GM12878 (cell line): Measurements from ENCODE around the gene MSI2. TPM values are rescaled to one million over a fixed set of nuclear protein-coding genes. Genes with fewer than 3 reads are reported as not detected.

Experiments
- ATAC-seq: fragments of 200-7000 bp; cut with Tn5 transposase; 3 replicates; pipeline ENCODE4 v1.9.1; 2020; ENCODE audit warnings: mild to moderate bottlenecking, moderate library complexity
- BruUV-seq: library from RNA; stranded (reverse); fragments of 400-500 nt; replicated peaks from 2 replicates; lab custom pipeline; 2021; lab: Mats Ljungman, UMichigan
- CTCF ChIA-PET: fragments of 300-600 bp; sonication (Branson Sonifier 250); formaldehyde crosslinking; extraction: SDS; loops from one replicate; lab custom pipeline; 2021; ENCODE audit warnings: inconsistent platforms; lab: Yijun Ruan, JAX
- POLR2A ChIA-PET: fragments of 350-600 bp; formaldehyde crosslinking; extraction: SDS; loops from one replicate; lab custom pipeline; 2021; ENCODE audit warnings: inconsistent platforms; lab: Charles Lee
- RAD21 ChIA-PET: fragments of 300-600 bp; sonication (Branson Sonifier 250); formaldehyde crosslinking; loops from one replicate; lab custom pipeline; 2023; ENCODE audit warnings: antibody characterized with exemption; ENCODE audit not compliant: unreplicated experiment; lab: Charles Lee
- SMC1A ChIA-PET: fragments of 300-600 bp; sonication (Branson Sonifier 250); formaldehyde crosslinking; loops from one replicate; lab custom pipeline; 2023; ENCODE audit not compliant: unreplicated experiment, uncharacterized antibody; lab: Charles Lee
- DNase-seq: peaks from one replicate; pipeline ENCODE4 v3.0.0-alpha.2; 2011; ENCODE audit warnings: low read depth, low spot score
- FAIRE-seq: peaks from 3 replicates; lab custom pipeline; 2011; peaks lifted over from hg19 to GRCh38; lab: Jason Lieb, UNC
- H2AFZ ChIP-seq: 2 replicates; pipeline ENCODE4 v1.6.0; 2011; ENCODE audit warnings: low read depth, low read length, control low read depth; ENCODE audit not compliant: control insufficient read depth
- H3K27ac ChIP-seq: 2 replicates; pipeline ENCODE4 v1.5.1; 2011; ENCODE audit warnings: control low read depth; ENCODE audit not compliant: control insufficient read depth, insufficient read depth
- H3K27me3 ChIP-seq, 2 experiments: replicated peaks in 1 of 2; 2 replicates each; pipeline versions ENCODE4 v1.6.0 to v1.6.1; 2011; ENCODE audit warnings: low read length in 1 of 2; ENCODE audit not compliant: control insufficient read depth in 2 of 2, insufficient read depth in 2 of 2
- H3K36me3 ChIP-seq, 2 experiments: 2 replicates each; pipeline ENCODE4 v1.5.1; 2011; ENCODE audit warnings: low read length in 1 of 2; ENCODE audit not compliant: control insufficient read depth in 2 of 2, insufficient read depth in 2 of 2
- H3K4me1 ChIP-seq: 2 replicates; pipeline ENCODE4 v1.6.1; 2011; ENCODE audit warnings: mild to moderate bottlenecking, low read length, moderate library complexity, mixed read lengths; ENCODE audit not compliant: control insufficient read depth, insufficient read depth
- H3K4me2 ChIP-seq: 2 replicates; pipeline ENCODE4 v1.6.0; 2011; ENCODE audit warnings: control low read depth; ENCODE audit not compliant: control insufficient read depth, insufficient read depth
- H3K4me3 ChIP-seq: fragments of 200-600 bp; sonication (generic); 2 replicates; pipeline ENCODE4 v1.5.1; 2016
- H3K79me2 ChIP-seq: 2 replicates; pipeline ENCODE4 v1.6.0; 2011; ENCODE audit warnings: low read length; ENCODE audit not compliant: control insufficient read depth, insufficient read depth
- H3K9ac ChIP-seq: 2 replicates; pipeline ENCODE4 v1.8.0; 2011; ENCODE audit warnings: low read length, control low read depth, mixed read lengths; ENCODE audit not compliant: control insufficient read depth, insufficient read depth
- H3K9me3 ChIP-seq: replicated peaks from 3 replicates; pipeline ENCODE4 v1.5.1; 2011; ENCODE audit warnings: mild to moderate bottlenecking, low read length; ENCODE audit not compliant: control insufficient read depth, insufficient read depth
- H4K20me1 ChIP-seq: 2 replicates; pipeline ENCODE4 v1.6.0; 2011; ENCODE audit not compliant: control insufficient read depth, insufficient read depth
- BMI1 ChIP-seq: fragments of 450-650 bp; IDR thresholded peaks from 2 replicates; pipeline ENCODE4 v1.6.1; 2016; ENCODE audit warnings: mild to moderate bottlenecking, moderate library complexity, borderline replicate concordance
- CREB1 ChIP-seq: IDR thresholded peaks from 2 replicates; pipeline ENCODE4 v1.6.1; 2012; ENCODE audit warnings: low read depth, mild to moderate bottlenecking, inconsistent platforms
- EED ChIP-seq: sonication (generic); IDR thresholded peaks from 2 replicates; pipeline ENCODE4 v1.6.1; 2016; ENCODE audit warnings: antibody characterized with exemption, low read depth
- FOXK2 ChIP-seq: fragments of 450-650 bp; IDR thresholded peaks from 2 replicates; pipeline ENCODE4 v1.6.1; 2017; ENCODE audit warnings: mild to moderate bottlenecking, moderate library complexity
- IKZF1 ChIP-seq: fragments of 450-650 bp; conservative IDR thresholded peaks from 2 replicates; pipeline ENCODE4 v1.6.1; 2017; ENCODE audit warnings: antibody characterized with exemption, mild to moderate bottlenecking
- NR2F1 ChIP-seq: fragments of 450-650 bp; conservative IDR thresholded peaks from 2 replicates; pipeline ENCODE4 v1.6.1; 2017; ENCODE audit warnings: mild to moderate bottlenecking
- PAX8 ChIP-seq: fragments of 450-650 bp; IDR thresholded peaks from 2 replicates; pipeline ENCODE4 v1.6.1; 2017; ENCODE audit warnings: mild to moderate bottlenecking, moderate library complexity
- SUPT20H ChIP-seq: IDR thresholded peaks from 2 replicates; pipeline ENCODE4 v1.6.1; 2011; ENCODE audit warnings: low read depth, mild to moderate bottlenecking, low read length, moderate library complexity, borderline replicate concordance; ENCODE audit not compliant: control insufficient read depth
- WGBS: methylation state at CpG from one replicate; pipeline ENCODE4 v1.1.6; 2016; ENCODE audit warnings: low lambda C conversion rate; ENCODE audit not compliant: insufficient replicate concordance, insufficient coverage; ENCODE audit errors: missing lambda C conversion rate; 5-methylcytosine and 5-hydroxymethylcytosine counted together
- in situ Hi-C: fragments of 300-500 bp; cut with MboI; formaldehyde crosslinking; loops from 9 replicates; pipeline ENCODE4 v1.14.3; 2018; ENCODE audit warnings: mixed read lengths
- intact Hi-C: fragments of 100-400 bp; cut with micrococcal nuclease; formaldehyde crosslinking; loops from one replicate; pipeline ENCODE4 v1.14.2; 2022; ENCODE audit not compliant: unreplicated experiment
- polyA plus RNA-seq, 11 experiments: library from polyadenylated mRNA; depleted of rRNA in 4 of 11; unstranded in 6 of 11; stranded (reverse) in 5 of 11; fragments of >200 nt; fragmentation: Nextera tagmentation in 4 of 11; fragmentation: Illumina TruSeq in 1 of 11; extraction: Ambion mirVana in 4 of 11; extraction: Trizol in 1 of 11; gene quantifications; 1 replicate in 1 of 11; 2 replicates in 10 of 11; pipeline versions ENCODE4 v1.2.1 to v1.2.3, GENCODE V29; 2011 to 2016; ENCODE audit warnings: inconsistent platforms in 2 of 11, missing spikeins in 2 of 11, low read depth in 1 of 11
- total RNA-seq, 4 experiments: library from RNA; depleted of rRNA in 3 of 4; stranded (reverse); fragments of >200 nt in 3 of 4; fragmentation: Illumina TruSeq in 1 of 4; extraction: Trizol in 1 of 4; gene quantifications; 2 replicates each; pipeline versions ENCODE4 v1.2.1 to v1.2.3, GENCODE V29; 2013 to 2021
- TF ChIP-seq, protein P1 (sequence below): fragments of 450-650 bp; IDR thresholded peaks from 2 replicates; pipeline ENCODE4 v1.6.1; 2017; ENCODE audit warnings: mild to moderate bottlenecking
- TF ChIP-seq, protein P2 (sequence below): fragments of 450-650 bp; IDR thresholded peaks from 2 replicates; pipeline ENCODE4 v1.6.1; 2017; ENCODE audit warnings: mild to moderate bottlenecking, low read depth, inconsistent platforms; ENCODE audit not compliant: poor library complexity, severe bottlenecking

MSI2 gene
- total and polyA plus RNA-seq, 10 of the 15 experiments (the other 5 are each of a cell fraction or from before 2014, with no cell fraction given): 6.1 to 76.1 (median 42.0) TPM

- TF ChIP-seq, protein P1, sequence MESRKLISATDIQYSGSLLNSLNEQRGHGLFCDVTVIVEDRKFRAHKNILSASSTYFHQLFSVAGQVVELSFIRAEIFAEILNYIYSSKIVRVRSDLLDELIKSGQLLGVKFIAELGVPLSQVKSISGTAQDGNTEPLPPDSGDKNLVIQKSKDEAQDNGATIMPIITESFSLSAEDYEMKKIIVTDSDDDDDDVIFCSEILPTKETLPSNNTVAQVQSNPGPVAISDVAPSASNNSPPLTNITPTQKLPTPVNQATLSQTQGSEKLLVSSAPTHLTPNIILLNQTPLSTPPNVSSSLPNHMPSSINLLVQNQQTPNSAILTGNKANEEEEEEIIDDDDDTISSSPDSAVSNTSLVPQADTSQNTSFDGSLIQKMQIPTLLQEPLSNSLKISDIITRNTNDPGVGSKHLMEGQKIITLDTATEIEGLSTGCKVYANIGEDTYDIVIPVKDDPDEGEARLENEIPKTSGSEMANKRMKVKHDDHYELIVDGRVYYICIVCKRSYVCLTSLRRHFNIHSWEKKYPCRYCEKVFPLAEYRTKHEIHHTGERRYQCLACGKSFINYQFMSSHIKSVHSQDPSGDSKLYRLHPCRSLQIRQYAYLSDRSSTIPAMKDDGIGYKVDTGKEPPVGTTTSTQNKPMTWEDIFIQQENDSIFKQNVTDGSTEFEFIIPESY: no peak
- TF ChIP-seq EED: no peak
These were observed 421.0 kb downstream of the MSI2 start (continued) for GRCh38 chr17:57677301-57677700.

GRCh38 chr17:57677858-57678257 is 421.5 kb downstream of the MSI2 start:
- Histone ChIP-seq H2AFZ (no peak overlapping the region), H3K4me1 (peaks cover 4% of the 10 kb centered on the region; the same call in 1 of the 2 replicates), H3K9ac (no peak overlapping the region), H3K9me3 (no peaks in the 10 kb centered on the region), H3K4me2 (no peak overlapping the region), H3K36me3 (peaks cover 4 to 12% of the 10 kb centered on the region in 2 experiments), H4K20me1 (no peaks in the 10 kb centered on the region), H3K79me2 (no peaks in the 10 kb centered on the region), H3K4me3 (no peak overlapping the region), H3K27ac (no peak overlapping the region), H3K27me3 (no peaks in the 10 kb centered on the region)
- POLR2A ChIA-PET: no interaction called here
- ATAC-seq: no peak
- no peak for FAIRE-seq
- WGBS: 92% methylated on average over 6 of the region's 6 CpGs
- TF ChIP-seq IKZF1: no peak
- TF ChIP-seq CREB1: no peak
- no peak for TF ChIP-seq BMI1
- TF ChIP-seq NR2F1: no peak
- no peak for TF ChIP-seq PAX8
- TF ChIP-seq, protein P2, sequence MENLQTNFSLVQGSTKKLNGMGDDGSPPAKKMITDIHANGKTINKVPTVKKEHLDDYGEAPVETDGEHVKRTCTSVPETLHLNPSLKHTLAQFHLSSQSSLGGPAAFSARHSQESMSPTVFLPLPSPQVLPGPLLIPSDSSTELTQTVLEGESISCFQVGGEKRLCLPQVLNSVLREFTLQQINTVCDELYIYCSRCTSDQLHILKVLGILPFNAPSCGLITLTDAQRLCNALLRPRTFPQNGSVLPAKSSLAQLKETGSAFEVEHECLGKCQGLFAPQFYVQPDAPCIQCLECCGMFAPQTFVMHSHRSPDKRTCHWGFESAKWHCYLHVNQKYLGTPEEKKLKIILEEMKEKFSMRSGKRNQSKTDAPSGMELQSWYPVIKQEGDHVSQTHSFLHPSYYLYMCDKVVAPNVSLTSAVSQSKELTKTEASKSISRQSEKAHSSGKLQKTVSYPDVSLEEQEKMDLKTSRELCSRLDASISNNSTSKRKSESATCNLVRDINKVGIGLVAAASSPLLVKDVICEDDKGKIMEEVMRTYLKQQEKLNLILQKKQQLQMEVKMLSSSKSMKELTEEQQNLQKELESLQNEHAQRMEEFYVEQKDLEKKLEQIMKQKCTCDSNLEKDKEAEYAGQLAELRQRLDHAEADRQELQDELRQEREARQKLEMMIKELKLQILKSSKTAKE: no peak
- TF ChIP-seq FOXK2: no peak
- TF ChIP-seq SUPT20H: no peak
- RAD21 ChIA-PET: interaction anchor here (1.0 kb wide), 1 partner anchor 70 kb away, joined by 3 read pairs; no protein-coding TSS in a partner anchor
- SMC1A ChIA-PET: interaction anchor here (0.7 to 1.8 kb wide), 4 partner anchors 16 to 543 kb away, joined by 3 to 4 read pairs (median 3); no protein-coding TSS in a partner anchor
- intact Hi-C loops (loop anchor here (10.0 kb wide), 2 partner anchors 223 to 543 kb away; no protein-coding TSS in a partner anchor), in situ Hi-C loops (no loop called here)
- CTCF ChIA-PET: interaction anchor here (1.0 to 1.1 kb wide), 2 partner anchors 105 to 156 kb away, joined by 3 read pairs; no protein-coding TSS in a partner anchor
- BruUV-seq: no TSS peak
- no peak for DNase-seq
